Measurements from ENCODE around the gene CALN1. TPM values are rescaled to one million over a fixed set of nuclear protein-coding genes. Genes with fewer than 3 reads are reported as not detected.

The CALN1 gene
- total RNA-seq, 1 experiment from 2014 or later: 0.05 TPM

GRCh38 chr7:71886046-71886445 is 526.1 kb downstream of the CALN1 start:
- POLR2A ChIA-PET: no interaction called here
- in situ Hi-C loops (cut with HindIII; ENCODE audit: low pct_unique_long_range_greater_than_20kb, low sequenced_read_pairs): no loop called here
- BruUV-seq (replicated peaks): no TSS peak

DNA sequence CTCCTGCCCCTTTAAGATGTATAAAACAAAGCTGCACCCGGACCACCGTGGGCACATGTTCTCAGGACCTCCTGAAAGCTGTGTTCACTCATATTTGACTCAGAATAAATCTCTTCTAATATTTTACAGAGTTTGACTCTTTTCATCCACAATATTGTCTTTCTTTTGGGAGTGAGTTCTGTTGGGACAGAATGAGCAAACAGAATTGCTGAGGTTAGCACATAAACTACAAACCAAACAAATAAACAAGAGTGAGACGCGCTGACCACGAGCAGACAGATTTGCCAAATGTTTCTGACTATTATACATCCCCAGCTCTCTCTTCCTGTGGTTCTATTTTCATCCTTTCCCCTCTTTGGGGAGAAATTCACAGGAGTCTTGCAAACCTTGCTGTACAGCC is 526.7 kb downstream of the CALN1 start:
- Histone ChIP-seq H3K27ac (ENCODE audit: low read length) (no peak overlapping the region), H3K4me1 (ENCODE audit: control insufficient read depth, insufficient read depth, low read length) (no peaks in the 10 kb centered on the region), H3K36me3 (ENCODE audit: control insufficient read depth, insufficient read depth, low read length) (no peaks in the 10 kb centered on the region), H3K27me3 (ENCODE audit: control insufficient read depth, insufficient read depth, low read length) (no peaks in the 10 kb centered on the region), H3K9me3 (ENCODE audit: control insufficient read depth, insufficient read depth, low read depth, low read length) (no peaks in the 10 kb centered on the region), H3K4me3 (ENCODE audit: low read depth in 2 of 2, low read length in 2 of 2) (no peak overlapping the region)
- in situ Hi-C loops (cut with HindIII; ENCODE audit: low pct_unique_long_range_greater_than_20kb, low sequenced_read_pairs) (no loop called here), intact Hi-C loops (cut with micrococcal nuclease; ENCODE audit: unreplicated experiment) (no loop called here)
- ChIA-PET CTCF (no interaction called here), POLR2A (no interaction called here)
- ATAC-seq: no peak
- no TSS peak for BruUV-seq (replicated peaks)
- DNase-seq (ENCODE audit: low read depth, low spot score): no peak
- TF ChIP-seq SIN3A (IDR thresholded peaks at IDR 0.05; ENCODE audit: borderline replicate concordance, insufficient read depth, low read depth, low read length) (no peak), CTCF (IDR thresholded peaks at IDR 0.05) (no peak), POLR2AphosphoS5 (IDR thresholded peaks at IDR 0.05; ENCODE audit: low read depth, low read length) (no peak), TCF7L2 (IDR thresholded peaks at IDR 0.05; ENCODE audit: low read depth, low read length) (no peak)
- TF ChIP-seq, protein P1, sequence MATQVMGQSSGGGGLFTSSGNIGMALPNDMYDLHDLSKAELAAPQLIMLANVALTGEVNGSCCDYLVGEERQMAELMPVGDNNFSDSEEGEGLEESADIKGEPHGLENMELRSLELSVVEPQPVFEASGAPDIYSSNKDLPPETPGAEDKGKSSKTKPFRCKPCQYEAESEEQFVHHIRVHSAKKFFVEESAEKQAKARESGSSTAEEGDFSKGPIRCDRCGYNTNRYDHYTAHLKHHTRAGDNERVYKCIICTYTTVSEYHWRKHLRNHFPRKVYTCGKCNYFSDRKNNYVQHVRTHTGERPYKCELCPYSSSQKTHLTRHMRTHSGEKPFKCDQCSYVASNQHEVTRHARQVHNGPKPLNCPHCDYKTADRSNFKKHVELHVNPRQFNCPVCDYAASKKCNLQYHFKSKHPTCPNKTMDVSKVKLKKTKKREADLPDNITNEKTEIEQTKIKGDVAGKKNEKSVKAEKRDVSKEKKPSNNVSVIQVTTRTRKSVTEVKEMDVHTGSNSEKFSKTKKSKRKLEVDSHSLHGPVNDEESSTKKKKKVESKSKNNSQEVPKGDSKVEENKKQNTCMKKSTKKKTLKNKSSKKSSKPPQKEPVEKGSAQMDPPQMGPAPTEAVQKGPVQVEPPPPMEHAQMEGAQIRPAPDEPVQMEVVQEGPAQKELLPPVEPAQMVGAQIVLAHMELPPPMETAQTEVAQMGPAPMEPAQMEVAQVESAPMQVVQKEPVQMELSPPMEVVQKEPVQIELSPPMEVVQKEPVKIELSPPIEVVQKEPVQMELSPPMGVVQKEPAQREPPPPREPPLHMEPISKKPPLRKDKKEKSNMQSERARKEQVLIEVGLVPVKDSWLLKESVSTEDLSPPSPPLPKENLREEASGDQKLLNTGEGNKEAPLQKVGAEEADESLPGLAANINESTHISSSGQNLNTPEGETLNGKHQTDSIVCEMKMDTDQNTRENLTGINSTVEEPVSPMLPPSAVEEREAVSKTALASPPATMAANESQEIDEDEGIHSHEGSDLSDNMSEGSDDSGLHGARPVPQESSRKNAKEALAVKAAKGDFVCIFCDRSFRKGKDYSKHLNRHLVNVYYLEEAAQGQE (IDR thresholded peaks at IDR 0.05; ENCODE audit: insufficient read depth in 1 of 2, low read depth in 2 of 2, low read length in 1 of 2): no peak

More at GRCh38 chr7:71886046-71886445, 526.1 kb downstream of the CALN1 start:
- H3K4me3 ChIP-seq (ENCODE audit: low read depth in 2 of 2, low read length in 2 of 2): no peak overlapping the region
- no peaks in the 10 kb centered on the region for H3K27me3 ChIP-seq (ENCODE audit: control insufficient read depth, insufficient read depth, low read length)
- H3K36me3 ChIP-seq (ENCODE audit: control insufficient read depth, insufficient read depth, low read length): no peaks in the 10 kb centered on the region
- intact Hi-C loops (cut with micrococcal nuclease; ENCODE audit: unreplicated experiment): no loop called here
- no peaks in the 10 kb centered on the region for H3K9me3 ChIP-seq (ENCODE audit: control insufficient read depth, insufficient read depth, low read depth, low read length)
- ATAC-seq (no peak), DNase-seq (ENCODE audit: low read depth, low spot score) (no peak)
- TF ChIP-seq SIN3A (IDR thresholded peaks at IDR 0.05; ENCODE audit: borderline replicate concordance, insufficient read depth, low read depth, low read length) (no peak), TCF7L2 (IDR thresholded peaks at IDR 0.05; ENCODE audit: low read depth, low read length) (no peak), POLR2AphosphoS5 (IDR thresholded peaks at IDR 0.05; ENCODE audit: low read depth, low read length) (no peak), CTCF (IDR thresholded peaks at IDR 0.05) (no peak)
- TF ChIP-seq, protein P1 (IDR thresholded peaks at IDR 0.05; ENCODE audit: insufficient read depth in 1 of 2, low read depth in 2 of 2, low read length in 1 of 2): no peak
- CTCF ChIA-PET: no interaction called here
- no peaks in the 10 kb centered on the region for H3K4me1 ChIP-seq (ENCODE audit: control insufficient read depth, insufficient read depth, low read length)
- no peak overlapping the region for H3K27ac ChIP-seq (ENCODE audit: low read length)

Measured in Panc1 (cell line).